Eye (tissue), 1 donor: ENCODE data around the gene ATP11A.

Source experiments
- DNase-seq: peaks from one replicate; pipeline ENCODE4 v3.0.0-alpha.2; 2015

The ATP11A gene

DNA sequence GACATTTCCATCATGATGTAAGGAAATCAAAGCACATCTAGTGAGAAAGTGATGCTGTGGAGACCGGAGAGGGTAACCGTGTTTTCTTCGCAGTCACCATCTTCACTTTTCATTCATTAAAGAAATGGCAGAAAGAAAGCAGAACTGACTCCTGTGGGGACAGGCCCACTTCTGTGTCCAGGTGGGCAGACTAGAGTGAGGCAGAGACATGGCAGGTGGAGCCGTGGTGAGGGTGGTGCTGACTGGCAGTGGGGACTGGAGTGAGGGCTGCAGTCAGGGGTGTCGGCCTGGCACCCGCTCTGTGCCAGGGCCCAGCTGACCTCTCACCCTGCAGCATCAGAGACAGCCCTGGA is 207.7 kb downstream of the ATP11A start:
- DNase-seq: no peak

DNA sequence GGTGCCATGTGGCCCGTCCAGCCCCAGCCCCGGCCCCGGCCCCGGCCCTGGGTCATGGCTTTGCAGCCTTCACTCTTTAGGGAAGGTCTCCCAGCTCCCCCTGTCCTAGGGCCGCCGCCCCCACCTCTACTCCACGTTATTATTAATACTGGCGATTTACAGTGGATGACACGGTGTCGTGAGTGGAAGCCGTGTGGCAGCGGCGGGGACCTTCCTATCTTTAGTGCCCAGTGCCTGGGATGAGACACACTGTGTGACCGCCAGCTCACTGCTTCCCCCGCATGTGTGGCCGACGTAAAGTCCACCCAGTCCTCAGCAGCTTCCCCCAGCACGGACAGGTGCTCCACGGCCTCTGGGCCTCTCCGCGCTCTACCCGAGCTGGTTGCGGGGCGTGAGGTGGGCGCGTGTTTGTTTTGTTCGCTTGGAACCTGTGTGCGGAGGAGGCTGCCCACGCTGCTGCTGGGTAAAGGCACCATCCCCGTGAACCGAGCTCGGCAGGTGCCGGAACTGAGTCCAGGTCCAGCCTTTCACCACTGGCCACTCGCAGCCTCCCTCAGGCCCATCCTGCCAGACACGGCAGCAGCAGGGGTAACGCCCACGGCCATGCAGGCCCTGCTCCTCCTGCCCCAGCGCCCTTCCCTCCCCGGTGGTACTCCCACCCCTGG is 208.2 kb downstream of the ATP11A start:
- DNase-seq: no peak

DNA sequence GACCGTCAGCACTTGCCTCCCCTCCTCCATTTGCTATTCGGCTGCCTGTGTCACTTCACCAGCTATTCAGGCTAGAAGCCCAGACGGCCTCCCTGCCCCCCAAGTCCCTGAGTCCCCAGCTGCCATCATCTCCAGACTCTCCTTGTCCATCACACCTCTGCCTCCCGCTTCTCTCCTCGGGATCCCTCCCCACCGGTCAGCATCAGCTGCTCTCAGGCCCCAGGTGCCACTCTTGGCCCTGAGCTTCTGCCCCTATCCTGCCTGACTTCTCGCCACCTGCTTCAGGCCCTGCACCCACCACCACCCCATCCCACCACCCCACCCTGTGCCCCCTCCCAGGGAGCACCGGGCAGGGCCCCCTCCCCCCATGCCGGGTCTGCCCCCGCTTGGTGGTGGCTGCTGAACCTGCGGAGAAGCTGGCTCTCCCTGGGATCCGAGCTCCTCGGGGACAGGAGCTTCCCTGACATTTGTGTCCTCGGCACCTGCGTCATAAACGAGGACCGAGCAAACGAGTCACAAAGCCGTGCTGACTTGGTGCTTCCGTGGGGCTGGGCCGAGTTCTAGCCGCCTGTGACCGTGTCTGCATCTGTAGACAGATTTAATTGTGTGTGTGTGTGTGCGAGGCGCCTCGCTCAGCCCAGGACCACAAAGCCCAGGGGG is 208.9 kb downstream of the ATP11A start:
- peak; percentile 73 for DNase-seq

DNA sequence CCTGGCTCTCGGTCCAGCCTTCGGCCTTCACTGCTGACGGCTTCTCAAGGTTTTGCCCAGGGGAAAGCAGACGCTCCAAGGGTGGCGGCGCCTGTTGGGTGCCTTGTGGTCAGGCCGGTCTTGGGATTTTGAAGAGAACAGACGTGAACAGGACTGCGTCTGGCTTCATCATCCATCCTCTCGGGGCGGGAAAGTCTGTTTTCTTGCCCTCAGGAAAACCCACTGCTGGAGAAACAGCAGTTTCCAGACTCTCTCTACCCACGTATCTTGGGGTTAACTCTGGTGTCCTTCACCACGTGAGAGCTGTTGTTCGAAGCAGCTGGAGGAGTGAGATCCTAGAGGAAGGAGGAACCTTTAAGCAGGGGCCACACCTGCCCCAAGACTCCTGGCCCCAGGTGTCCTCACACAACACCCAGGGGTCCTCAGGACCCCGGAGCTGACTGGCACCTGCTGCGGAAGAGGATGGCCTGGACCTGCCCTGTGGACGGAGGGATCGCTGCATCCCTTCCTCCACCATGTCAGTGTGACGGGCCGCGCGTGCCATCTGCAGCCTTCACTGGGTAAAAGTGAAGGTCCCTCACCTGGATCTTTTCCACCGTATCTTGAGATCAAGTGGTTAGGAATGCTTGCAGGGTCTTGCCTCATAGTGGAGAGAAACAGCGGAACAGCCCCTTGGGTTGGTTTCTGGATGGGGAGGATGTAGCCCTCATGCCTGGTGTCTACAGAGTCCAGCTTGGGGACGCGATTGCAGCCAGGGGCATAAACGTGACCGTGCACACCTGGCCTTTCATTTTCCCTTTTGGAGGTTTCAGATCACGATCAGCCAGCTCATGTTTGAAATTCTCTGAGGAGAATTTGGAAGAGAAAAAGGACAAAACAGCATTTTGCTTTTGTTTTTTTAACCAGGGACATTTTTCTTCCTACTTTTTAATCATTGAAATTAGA is 209.7 kb downstream of the ATP11A start:
- no peak for DNase-seq

DNA sequence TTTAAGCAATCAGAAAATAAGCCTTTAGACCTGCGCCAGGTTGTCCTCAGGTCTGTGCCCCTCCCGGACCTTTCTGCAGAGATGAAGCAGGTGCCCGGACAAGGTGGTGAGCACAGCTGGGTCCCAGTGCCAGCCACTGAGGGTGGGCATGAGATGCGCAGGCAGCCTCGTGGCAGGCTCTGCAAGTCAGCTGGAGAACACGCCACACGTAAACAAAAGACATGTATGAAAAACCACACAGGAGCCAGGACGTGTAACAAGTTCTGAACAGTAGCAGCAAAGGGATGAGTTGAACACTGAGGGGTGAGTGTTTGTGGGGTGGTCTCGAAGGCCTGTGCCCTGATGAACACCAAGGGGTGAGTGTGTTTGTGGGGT is 210.4 kb downstream of the ATP11A start:
- DNase-seq: no peak

DNA sequence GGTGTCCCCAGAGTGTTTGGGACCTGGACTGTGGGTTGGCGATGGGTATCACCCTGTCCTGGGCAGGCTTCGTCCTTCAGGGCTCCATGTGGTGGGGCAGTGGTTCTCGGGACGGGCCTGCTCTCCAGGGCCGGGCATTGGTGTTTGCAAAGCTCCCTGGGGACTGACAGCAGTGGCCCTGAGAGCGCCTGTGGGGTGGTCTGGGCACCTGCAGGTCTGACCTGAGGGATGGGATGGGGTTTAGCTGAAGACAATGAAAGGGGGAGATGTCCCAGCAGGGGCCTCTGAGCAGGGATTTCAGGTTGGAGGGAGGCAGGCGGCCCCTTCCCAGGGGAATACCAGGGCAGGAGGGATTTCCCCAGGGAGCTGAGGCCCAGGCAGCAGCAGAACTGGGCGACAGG is 210.9 kb downstream of the ATP11A start:
- no peak for DNase-seq

DNA sequence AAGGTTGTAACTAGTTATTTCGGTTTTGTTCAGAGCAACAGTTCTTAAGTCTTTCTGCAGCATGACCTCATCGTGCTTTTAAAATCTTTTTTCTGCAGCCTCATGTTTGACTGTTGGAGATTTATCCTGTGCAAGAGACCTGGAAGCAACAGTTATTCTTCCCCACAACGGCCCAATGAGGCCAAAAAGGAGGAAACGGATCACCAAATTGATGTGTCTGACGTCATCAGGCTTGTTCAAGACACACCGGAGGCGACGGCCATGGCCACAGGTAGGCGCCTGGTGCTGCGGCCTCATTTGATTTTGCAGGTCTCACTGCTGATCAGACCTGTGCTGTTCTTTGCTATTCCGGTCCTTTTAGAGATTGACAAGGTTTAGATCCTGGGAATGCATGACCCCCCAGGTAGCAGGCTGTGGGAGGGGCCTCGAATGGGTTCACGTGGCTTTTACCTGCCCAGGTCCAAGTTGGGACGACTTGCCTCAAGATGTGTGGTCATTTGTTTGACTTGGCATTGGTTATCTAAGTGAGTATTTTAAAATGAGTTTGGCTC is 212.3 kb downstream of the ATP11A start:
- peak; percentile 47 for DNase-seq

DNA sequence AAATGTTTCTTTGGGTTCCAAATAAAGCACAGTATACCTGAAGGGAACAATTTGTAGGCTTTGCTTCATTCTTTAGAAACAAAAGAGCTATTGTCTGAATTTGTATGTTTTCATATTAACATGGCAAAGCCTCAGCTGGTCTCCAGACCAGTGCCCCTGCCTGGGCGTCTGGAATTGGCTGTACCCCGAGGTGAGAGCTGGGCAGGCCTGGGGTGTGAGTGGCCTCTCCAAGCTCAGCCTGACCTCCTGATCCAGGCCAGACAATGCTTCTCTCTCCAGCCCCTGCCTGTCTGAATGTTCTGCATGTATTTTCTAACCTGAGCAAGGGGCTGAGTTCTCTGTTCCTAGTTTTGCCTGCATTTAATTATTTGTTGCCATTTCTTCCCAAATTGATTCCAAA is 212.8 kb downstream of the ATP11A start:
- no peak for DNase-seq

DNA sequence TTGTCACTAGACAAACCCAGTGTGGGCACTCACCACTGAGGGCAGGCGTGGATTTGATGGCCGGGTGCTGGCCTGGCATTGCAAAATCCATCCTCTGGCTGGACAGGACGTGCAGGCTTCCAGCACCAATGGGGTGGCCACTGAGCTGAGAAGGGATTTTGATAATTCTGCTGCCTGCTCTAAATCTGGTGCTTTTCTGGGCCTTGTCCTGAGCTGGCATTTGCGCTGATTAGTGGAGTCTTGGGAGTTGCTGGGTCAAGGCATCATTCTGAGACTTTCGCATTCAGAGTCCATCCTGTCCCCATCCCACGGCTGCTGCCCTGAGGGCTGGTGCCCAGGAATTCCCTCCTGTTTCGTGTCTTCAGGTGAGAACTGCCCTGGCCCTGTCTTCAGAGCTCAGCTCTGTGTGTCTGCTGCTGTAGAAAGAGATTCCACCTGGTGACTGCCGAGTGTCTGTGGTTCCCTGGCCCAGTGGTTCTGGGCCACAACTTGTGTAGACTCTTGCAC is 213.3 kb downstream of the ATP11A start:
- DNase-seq: no peak

DNA sequence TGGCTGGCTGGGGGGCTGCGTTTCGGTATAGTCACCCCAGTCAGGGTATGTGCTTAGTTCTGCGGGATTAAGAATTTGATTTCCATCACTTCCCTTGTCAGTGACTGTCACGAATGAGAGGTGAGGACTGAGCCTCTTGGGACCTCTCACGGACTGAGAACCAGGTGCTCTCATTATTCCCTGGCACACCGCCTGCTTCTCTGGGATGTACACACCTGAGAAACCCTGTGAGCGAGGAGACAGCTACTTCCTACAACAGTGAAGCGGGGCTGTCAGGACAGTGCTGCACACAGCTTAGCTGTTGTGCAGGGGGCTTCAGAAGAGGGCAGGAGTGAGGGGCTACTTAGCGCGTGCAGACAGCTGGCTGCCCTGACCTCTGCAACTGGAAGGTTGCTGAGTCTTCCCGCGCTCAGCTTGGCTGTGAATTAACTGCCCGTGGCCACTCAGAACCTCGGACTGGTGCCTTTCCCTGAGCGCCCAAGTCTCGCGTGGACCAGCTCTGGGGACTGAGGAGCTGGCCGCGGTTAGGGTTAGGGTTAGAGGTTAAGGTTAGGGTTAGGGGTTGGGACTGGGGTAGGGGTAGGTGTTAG is 213.9 kb downstream of the ATP11A start:
- no peak for DNase-seq

DNA sequence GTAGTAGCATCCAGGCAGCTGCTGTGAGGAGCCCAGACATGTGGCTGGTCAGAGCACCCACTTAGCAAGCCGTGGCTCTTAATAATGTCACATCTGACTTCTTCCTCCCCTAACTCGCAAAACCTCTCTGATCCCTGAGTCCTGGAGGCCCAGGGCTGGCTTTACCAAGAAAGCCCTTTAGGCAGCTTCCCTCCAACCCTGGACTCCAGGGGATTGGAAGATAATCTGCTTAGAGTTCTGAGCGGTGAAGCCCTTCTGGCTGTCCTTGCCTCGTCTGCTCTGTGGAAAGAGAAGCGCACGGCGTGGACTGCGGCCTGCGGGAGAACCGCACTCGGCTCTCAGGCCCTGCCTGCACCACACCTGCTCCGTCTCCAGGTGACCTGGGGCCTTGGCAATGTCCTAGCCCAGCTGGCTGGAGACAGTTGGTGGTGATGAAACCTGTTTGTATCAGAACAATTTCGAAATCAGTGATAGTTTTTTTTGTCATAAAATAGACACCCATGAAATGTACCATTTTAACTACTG is 214.7 kb downstream of the ATP11A start:
- no peak for DNase-seq

DNA sequence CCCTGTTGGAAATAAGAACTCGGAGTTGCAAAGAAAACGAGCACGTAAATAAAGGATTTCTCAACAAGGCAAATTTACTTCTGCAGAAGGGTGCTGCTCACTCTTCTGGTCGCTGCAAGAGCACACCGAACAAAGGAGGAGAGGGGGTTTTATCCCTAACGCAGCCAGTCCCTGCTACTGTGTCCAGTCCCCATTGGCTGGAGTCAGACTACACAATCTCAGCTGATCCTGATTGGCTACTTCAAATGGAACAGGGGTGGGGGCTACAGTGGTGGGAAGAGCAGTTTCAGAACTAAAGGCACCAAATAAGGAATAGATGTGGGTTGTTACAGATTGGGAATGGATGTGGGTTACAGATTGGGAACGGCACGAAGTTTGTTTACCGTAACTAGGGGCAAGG is 215.2 kb downstream of the ATP11A start:
- no peak for DNase-seq

DNA sequence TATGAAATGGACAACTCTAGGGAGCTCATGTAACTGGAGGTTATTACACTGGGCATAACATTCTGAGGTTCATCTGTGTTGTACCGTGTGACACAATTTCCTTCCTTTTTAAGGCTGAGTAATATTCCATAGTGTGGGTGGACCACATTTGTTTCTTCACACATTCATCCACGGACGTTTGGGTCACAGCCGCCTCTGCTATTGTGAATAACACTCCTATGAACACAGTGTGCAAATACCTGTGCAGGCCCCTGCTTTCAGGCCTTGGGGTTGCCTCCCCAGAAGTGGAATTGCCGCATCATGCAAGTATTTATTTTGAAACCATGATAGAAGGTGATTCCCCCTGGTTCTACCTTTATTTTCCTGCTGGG is 215.8 kb downstream of the ATP11A start:
- DNase-seq: no peak

DNA sequence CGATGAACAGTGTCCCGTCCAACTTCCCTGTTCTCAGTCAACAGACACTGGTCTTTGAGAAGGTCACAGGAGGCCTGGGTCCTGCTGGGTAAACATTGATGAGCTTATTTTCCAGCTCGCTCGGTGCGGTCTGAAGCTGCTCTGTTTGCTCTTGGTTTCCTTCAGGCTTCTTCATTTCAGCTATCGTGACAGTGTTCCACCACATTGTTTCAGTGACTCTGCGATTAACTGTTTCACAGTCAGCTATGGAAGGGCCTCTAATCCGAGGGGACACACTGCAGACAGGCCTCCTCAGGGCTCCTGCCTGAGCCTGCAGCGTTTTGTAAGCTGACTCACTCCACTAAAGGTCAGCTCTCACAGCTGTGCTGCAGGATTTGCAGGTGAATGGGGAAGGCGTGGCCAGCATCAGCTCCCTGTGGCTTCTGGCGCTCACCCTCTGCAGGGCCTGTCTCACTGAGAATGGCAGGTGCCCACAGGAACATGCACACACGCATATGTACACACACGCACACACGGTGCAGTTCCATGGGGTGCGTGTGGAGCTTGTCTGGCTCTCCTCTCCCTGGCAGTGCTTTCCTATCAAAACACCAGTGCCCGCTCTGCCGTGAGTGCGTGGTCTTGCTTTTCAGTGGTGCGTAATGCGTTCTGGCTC is 216.3 kb downstream of the ATP11A start:
- no peak for DNase-seq

DNA sequence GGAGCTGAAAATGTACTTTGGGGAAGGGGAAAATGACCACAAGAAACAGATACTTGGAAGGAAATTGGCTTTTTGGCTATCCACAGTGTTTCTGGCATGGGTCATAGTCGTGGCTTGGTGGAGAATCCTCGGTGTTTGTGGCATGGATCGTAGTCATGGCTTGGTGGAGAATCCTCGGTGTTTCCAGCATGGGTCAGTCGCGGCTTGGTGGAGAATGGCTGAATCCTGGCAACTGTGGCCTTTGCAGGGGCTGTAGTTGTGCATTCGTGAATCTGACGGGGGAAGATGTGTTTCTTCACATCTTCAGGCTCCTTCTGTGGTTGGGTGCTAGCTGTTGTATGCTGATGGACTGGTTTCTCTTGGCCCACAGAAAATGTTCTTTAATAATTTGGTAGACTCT is 217.4 kb downstream of the ATP11A start:
- DNase-seq: no peak

DNA sequence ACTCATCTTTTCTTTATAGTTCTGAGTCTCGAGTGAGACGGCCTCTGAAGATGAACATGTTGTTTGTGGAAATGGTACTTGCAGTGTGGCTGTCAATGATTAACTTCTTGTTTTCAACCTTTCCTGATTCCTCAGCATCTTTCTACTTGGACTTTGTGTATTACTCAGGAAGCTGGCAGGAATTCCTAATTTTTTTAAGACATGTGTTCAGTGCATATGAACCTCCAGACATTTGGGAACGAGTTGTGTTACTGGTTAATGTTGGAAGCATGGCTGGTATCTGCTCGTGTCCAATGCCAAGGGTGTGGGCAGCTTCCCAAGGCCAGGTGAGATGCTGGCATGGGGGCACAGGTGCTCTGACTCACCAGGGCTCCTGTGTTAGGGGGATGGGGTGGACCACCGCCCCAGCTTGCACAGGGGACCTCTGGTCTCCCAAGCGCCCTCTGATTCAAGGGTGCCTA is 218.1 kb downstream of the ATP11A start:
- no peak for DNase-seq

DNA sequence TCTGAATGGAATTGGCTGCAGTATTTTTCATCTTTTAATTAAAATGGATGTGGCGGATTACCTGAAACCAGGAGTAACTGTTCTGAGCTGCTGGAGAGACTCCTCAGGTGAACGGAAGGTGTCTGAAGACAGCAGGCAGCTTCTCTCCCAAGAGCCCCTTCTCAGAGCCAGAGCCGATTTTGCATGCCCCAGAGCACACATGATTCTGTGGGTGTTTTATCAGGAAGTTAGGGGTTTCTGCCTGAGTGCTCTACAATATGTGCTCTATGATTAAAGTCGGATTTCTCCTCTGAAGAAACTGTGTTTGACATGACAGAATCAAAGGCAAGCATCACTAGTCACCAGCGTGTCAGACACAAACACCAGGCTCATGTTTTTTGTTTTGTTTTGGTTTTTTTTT is 218.5 kb downstream of the ATP11A start:
- DNase-seq: no peak

DNA sequence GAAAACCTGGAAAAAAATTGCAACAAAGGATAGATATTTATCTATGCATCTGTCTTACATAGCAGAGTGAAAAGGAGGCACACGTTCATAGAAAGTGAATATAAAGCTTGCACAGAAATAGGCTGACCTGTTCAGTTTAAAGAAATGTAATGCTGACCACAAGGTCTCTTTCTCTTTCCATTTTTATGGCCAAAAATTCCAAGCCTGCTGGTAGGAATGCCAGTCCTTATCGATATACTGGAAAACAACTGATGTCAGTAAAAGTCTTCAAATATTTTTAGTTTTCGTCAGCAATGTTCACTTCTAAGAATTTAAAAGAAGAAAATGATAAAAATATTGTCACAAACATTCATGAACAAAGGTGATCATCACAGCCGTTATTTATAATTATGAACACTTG is 220.2 kb downstream of the ATP11A start:
- DNase-seq: no peak

DNA sequence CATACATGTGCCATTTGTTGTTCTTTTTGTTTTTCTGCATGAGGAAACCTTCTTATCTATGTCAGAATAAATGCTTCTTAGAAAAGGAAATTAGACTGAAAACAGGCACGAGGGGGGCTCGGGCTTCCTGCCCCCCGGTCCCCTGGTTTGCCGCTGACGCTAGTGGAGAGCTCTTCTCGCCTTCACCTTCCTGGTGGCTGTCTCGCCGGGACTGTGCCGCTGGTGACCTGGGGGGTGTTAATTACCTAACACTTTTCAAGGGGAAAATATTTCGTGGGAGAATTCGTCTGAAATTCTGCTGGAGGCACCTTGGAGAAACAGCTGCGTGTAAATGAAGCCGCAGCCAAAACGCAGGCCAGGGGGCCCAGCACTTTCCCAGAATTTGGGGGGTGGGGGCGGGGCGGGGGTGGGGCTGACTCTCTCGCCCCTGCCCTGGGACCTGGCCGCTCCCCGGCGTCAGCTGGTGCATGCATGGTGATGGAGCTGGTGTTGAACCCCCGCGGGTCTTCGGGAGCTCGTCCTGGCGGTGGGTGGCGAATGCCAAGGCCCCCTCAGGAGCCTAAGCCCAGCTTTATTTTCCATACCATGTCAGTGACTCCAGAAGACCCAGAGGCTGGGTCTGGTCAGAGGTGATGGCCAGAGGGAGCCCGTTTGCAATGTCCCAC is 220.9 kb downstream of the ATP11A start:
- no peak for DNase-seq

DNA sequence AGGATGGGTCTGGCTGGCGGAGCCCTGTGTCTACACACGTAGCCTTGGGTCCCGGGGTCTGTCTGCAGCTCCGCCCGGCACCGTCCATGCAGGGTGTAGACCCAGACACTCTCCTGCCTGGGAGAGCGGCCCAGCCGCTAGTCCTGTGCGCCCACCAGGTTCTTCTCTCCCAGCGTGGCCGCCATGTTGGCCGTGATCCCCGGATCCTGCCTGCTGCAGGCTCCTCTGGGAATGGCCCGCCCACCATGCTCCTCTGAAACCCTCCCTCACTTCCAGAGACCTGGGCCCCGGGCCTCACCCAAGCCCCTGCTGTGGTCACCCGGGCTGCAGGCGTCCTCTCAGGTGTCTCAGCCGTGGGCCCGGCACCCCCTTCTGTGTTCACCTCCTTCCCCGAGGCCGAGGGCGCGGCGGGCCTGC is 221.5 kb downstream of the ATP11A start:
- no peak for DNase-seq

DNA sequence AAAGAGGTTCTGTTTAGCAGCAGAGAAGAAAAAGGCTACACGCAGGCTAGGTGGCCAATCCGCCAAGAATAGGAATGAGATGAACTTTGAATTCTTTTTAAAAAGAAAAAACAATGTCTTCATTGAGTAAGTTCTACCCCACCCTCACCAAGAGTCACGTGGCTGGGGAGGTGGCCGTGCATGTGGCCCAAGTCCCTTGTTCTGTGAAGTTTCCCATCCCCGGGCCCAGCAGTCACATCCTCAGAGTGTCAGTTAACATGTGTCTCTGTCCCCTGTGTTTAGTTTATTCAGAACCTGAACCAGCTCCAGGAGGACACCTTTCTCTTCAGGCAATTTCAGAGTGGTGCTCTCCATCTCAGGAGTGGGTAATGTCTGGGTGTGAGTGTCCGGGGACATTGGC is 222.0 kb downstream of the ATP11A start:
- no peak for DNase-seq
